A172 (cell line): ENCODE results near the gene FAM120B. TPM values are rescaled to one million over a fixed set of nuclear protein-coding genes. Genes with fewer than 3 reads are reported as not detected.

ENCODE experiments used
- DNase-seq: peaks from one replicate; pipeline ENCODE4 v3.0.0-alpha.2; 2015; ENCODE audit warnings: low spot score
- total RNA-seq: library from RNA; depleted of rRNA; stranded (reverse); fragments of >200 nt; shearing (Covaris generic); gene quantifications from 2 replicates; pipeline ENCODE4 v1.2.3, GENCODE V29; 2014

The FAM120B gene
- total RNA-seq, 1 experiment from 2014 or later, result 6.1 TPM

GRCh38 chr6:170358496-170358895 lies 51.9 kb downstream of the FAM120B start:
- no peak for DNase-seq

GRCh38 chr6:170360476-170360875 lies 53.9 kb downstream of the FAM120B start:
- DNase-seq, result no peak

GRCh38 chr6:170361335-170361734 lies 54.8 kb downstream of the FAM120B start:
- DNase-seq, result no peak

GRCh38 chr6:170362121-170362520 lies 55.6 kb downstream of the FAM120B start:
- DNase-seq, result no peak

- DNase-seq, result no peak
Observed at GRCh38 chr6:170363255-170363654, 56.7 kb downstream of the FAM120B start.

GRCh38 chr6:170365121-170365520 lies 58.6 kb downstream of the FAM120B start:
- DNase-seq, result no peak

GRCh38 chr6:170365593-170365992 lies 59.0 kb downstream of the FAM120B start:
- no peak for DNase-seq

GRCh38 chr6:170366248-170366960 lies 59.8 kb downstream of the FAM120B start:
- DNase-seq, result no peak

- DNase-seq, result no peak
Observed at GRCh38 chr6:170367241-170367640, 60.7 kb downstream of the FAM120B start.

- DNase-seq, result no peak
Observed at GRCh38 chr6:170368544-170368943, 62.0 kb downstream of the FAM120B start.

GRCh38 chr6:170369403-170369802 lies 62.8 kb downstream of the FAM120B start:
- no peak for DNase-seq

GRCh38 chr6:170370416-170370815 lies 63.9 kb downstream of the FAM120B start:
- DNase-seq, result no peak

- DNase-seq, result no peak
Observed at GRCh38 chr6:170371080-170371479, 64.5 kb downstream of the FAM120B start.

GRCh38 chr6:170371588-170371987 lies 65.0 kb downstream of the FAM120B start:
- no peak for DNase-seq

- DNase-seq, result no peak
Observed at GRCh38 chr6:170372380-170373325, 66.1 kb downstream of the FAM120B start.

- DNase-seq, result no peak
Observed at GRCh38 chr6:170374571-170375444, 68.2 kb downstream of the FAM120B start.

- DNase-seq, result no peak
Observed at GRCh38 chr6:170375661-170376060, 69.1 kb downstream of the FAM120B start.

- DNase-seq, result no peak
Observed at GRCh38 chr6:170376386-170377043, 70.0 kb downstream of the FAM120B start.

GRCh38 chr6:170378502-170378901 lies 71.9 kb downstream of the FAM120B start:
- DNase-seq, result no peak

- DNase-seq, result no peak
Observed at GRCh38 chr6:170381562-170381961, 75.0 kb downstream of the FAM120B start.

GRCh38 chr6:170383466-170384035 lies 77.0 kb downstream of the FAM120B start:
- DNase-seq, result no peak
